Fibroblast of lung (primary cell): ENCODE data around the gene PSME3. TPM values are rescaled to one million over a fixed set of nuclear protein-coding genes. Genes with fewer than 3 reads are reported as not detected.

Source experiments
- DNase-seq, 2 donors: peaks; one replicate each; pipeline versions ENCODE4 v3.0.0 to v3.0.0-alpha.2; 2010; ENCODE audit warnings: low read depth in 2 of 2
- H2AFZ ChIP-seq: 2 replicates; pipeline ENCODE4 v1.5.1; 2012; ENCODE audit warnings: low read length, control low read depth, inconsistent platforms
- H3K27ac ChIP-seq: 2 replicates; pipeline ENCODE4 v1.5.1; 2011; ENCODE audit warnings: low read length, control low read depth; ENCODE audit not compliant: insufficient read depth
- H3K27me3 ChIP-seq: 2 replicates; pipeline ENCODE4 v1.5.1; 2011; ENCODE audit warnings: mild to moderate bottlenecking, low read length; ENCODE audit not compliant: control insufficient read depth, insufficient read depth
- H3K36me3 ChIP-seq: 2 replicates; pipeline ENCODE4 v1.5.1; 2011; ENCODE audit warnings: low read length; ENCODE audit not compliant: control insufficient read depth, insufficient read depth
- H3K4me1 ChIP-seq: 2 replicates; pipeline ENCODE4 v1.5.1; 2011; ENCODE audit warnings: low read length; ENCODE audit not compliant: control insufficient read depth, insufficient read depth; ENCODE audit errors: extremely low read depth
- H3K4me2 ChIP-seq: 2 replicates; pipeline ENCODE4 v1.5.1; 2011; ENCODE audit warnings: low read length, control low read depth; ENCODE audit not compliant: insufficient read depth; ENCODE audit errors: extremely low read depth
- H3K4me3 ChIP-seq, 4 experiments: fragments of 200-600 bp in 1 of 4; sonication (generic) in 1 of 4; replicated peaks in 1 of 4; 2 replicates each; pipeline ENCODE4 v1.5.1; 2011 to 2016; ENCODE audit warnings: low read length in 4 of 4, low read depth in 3 of 4, mild to moderate bottlenecking in 3 of 4, control low read depth in 2 of 4, inconsistent platforms in 1 of 4, mixed read lengths in 1 of 4; ENCODE audit not compliant: insufficient read depth in 1 of 4; ENCODE audit errors: control extremely low read depth in 1 of 4
- H3K79me2 ChIP-seq: 2 replicates; pipeline ENCODE4 v1.5.1; 2012; ENCODE audit warnings: mild to moderate bottlenecking, low read length, inconsistent platforms; ENCODE audit not compliant: control insufficient read depth, insufficient read depth
- H3K9ac ChIP-seq: 2 replicates; pipeline ENCODE4 v1.5.1; 2011; ENCODE audit warnings: mild to moderate bottlenecking, low read length, control low read depth; ENCODE audit not compliant: insufficient read depth
- H3K9me3 ChIP-seq: 2 replicates; pipeline ENCODE4 v1.5.1; 2012; ENCODE audit warnings: low read depth, low read length; ENCODE audit not compliant: control insufficient read depth, insufficient read depth
- H4K20me1 ChIP-seq: 2 replicates; pipeline ENCODE4 v1.5.1; 2011; ENCODE audit warnings: low read length; ENCODE audit not compliant: control insufficient read depth, insufficient read depth; ENCODE audit errors: extremely low read depth
- EZH2 ChIP-seq: IDR thresholded peaks from 2 replicates; pipeline ENCODE4 v1.5.1; 2012; ENCODE audit warnings: low read length, control low read depth, mild to moderate bottlenecking; ENCODE audit errors: missing control alignments
- polyA plus RNA-seq, 2 donors: library from polyadenylated mRNA; depleted of rRNA in 1 of 2; stranded (reverse) in 1 of 2; unstranded in 1 of 2; fragments of >200 nt; gene quantifications; 2 replicates each; pipeline ENCODE4 v1.2.1, GENCODE V29; 2011 to 2012; ENCODE audit warnings: missing spikeins in 1 of 2
- total RNA-seq: library from RNA; depleted of rRNA; stranded (reverse); fragments of >200 nt; gene quantifications from 2 replicates; pipeline ENCODE4 v1.2.1, GENCODE V29; 2014
- TF ChIP-seq, protein P1 (sequence below), 2 donors: IDR thresholded peaks in 1 of 2; conservative IDR thresholded peaks in 1 of 2; 1 replicate in 1 of 2; 2 replicates in 1 of 2; pipeline ENCODE4 v1.5.1; 2011 to 2012; ENCODE audit warnings: low read length in 2 of 2, control low read depth in 1 of 2, inconsistent platforms in 1 of 2, low read depth in 1 of 2, mild to moderate bottlenecking in 1 of 2

PSME3 gene
- total and polyA plus RNA-seq, 2 donors (not counting 1 experiment from before 2014, with no cell fraction given): 50.7 to 133 TPM

DNA sequence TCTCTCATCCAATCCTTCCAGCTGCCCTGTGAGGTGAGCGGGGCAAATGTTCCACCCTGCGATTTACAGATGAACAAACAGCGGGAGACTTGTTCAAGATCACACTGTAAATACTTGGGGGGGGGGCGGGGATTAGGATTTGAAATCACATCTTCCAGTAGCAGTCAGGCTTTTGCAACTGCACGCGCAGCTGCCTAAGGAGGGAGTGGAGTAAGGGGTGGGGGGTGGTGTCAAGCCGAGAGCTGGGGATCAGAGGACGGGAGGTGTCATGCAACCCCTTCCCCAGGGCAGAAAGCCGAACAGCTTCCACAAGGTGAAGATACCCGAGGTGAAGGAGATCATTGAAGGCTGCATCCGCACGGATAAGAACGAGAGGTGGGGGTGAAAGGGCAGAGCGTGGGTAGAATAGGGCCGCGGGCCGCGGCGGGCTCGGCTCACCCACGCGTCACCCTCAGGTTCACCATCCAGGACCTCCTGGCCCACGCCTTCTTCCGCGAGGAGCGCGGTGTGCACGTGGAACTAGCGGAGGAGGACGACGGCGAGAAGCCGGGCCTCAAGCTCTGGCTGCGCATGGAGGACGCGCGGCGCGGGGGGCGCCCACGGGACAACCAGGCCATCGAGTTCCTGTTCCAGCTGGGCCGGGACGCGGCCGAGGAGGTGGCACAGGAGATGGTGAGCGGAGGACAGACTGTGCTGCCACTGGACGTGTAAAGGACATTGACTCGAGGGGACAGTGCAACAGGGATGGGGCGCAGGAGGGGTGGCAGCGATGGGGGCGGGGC is 48.2 kb upstream of the PSME3 start:
- no peak overlapping the region for H3K9ac ChIP-seq
- no peak overlapping the region for H2AFZ ChIP-seq
- no peaks in the 10 kb centered on the region for H3K79me2 ChIP-seq
- H3K9me3 ChIP-seq: no peaks in the 10 kb centered on the region
- H3K4me2 ChIP-seq: no peak overlapping the region
- peaks cover 18% of the 10 kb centered on the region for H3K4me1 ChIP-seq
- TF ChIP-seq, protein P1, sequence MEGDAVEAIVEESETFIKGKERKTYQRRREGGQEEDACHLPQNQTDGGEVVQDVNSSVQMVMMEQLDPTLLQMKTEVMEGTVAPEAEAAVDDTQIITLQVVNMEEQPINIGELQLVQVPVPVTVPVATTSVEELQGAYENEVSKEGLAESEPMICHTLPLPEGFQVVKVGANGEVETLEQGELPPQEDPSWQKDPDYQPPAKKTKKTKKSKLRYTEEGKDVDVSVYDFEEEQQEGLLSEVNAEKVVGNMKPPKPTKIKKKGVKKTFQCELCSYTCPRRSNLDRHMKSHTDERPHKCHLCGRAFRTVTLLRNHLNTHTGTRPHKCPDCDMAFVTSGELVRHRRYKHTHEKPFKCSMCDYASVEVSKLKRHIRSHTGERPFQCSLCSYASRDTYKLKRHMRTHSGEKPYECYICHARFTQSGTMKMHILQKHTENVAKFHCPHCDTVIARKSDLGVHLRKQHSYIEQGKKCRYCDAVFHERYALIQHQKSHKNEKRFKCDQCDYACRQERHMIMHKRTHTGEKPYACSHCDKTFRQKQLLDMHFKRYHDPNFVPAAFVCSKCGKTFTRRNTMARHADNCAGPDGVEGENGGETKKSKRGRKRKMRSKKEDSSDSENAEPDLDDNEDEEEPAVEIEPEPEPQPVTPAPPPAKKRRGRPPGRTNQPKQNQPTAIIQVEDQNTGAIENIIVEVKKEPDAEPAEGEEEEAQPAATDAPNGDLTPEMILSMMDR (conservative IDR thresholded peaks at IDR 0.05 in 1 of 2, IDR thresholded peaks at IDR 0.05 in 1 of 2; ENCODE audit: low read depth in 1 of 2, low read length in 2 of 2): no peak
- TF ChIP-seq EZH2: peak; percentile 52
- H3K27me3 ChIP-seq: peaks cover 10% of the 10 kb centered on the region
- H4K20me1 ChIP-seq: no peaks in the 10 kb centered on the region
- H3K36me3 ChIP-seq: peaks cover 1% of the 10 kb centered on the region
- no peak for DNase-seq
- no peak overlapping the region for H3K27ac ChIP-seq
- H3K4me3 ChIP-seq: no peak overlapping the region

- Histone ChIP-seq H3K4me2 (no peak overlapping the region), H3K79me2 (no peaks in the 10 kb centered on the region), H3K4me1 (peaks cover 9% of the 10 kb centered on the region), H3K27ac (no peak overlapping the region), H3K27me3 (peaks cover 7% of the 10 kb centered on the region), H3K36me3 (peaks cover 1% of the 10 kb centered on the region), H2AFZ (no peak overlapping the region), H4K20me1 (no peaks in the 10 kb centered on the region), H3K9me3 (no peaks in the 10 kb centered on the region), H3K9ac (no peak overlapping the region), H3K4me3 (no peak overlapping the region)
- no peak for TF ChIP-seq EZH2
- TF ChIP-seq, protein P1 (conservative IDR thresholded peaks at IDR 0.05 in 1 of 2, IDR thresholded peaks at IDR 0.05 in 1 of 2; ENCODE audit: low read depth in 1 of 2, low read length in 2 of 2): no peak
- no peak for DNase-seq
Observed at GRCh38 chr17:42787266-42787665, 45.9 kb upstream of the PSME3 start.

DNA sequence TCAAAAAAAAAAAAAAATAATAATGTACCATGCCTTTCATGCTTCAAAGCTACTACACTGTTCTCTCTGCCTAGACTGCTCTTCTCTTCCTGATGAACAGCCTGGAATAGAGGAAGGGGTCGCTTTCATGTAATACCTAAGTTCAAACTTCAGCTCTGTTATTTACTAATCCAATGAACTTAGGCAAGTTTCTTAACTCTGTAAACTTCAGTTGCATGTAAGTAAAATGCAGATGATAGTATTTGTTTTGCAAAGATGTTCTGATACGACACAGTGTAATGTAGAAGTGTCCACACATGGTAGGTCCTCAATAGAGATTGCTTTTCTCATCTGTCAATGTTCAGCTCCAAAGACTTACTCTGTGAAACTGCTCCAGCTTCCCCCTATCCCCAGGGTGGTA is 41.2 kb upstream of the PSME3 start:
- Histone ChIP-seq H3K79me2 (no peaks in the 10 kb centered on the region), H2AFZ (no peak overlapping the region), H3K4me2 (no peak overlapping the region), H3K9me3 (no peaks in the 10 kb centered on the region), H3K27me3 (no peaks in the 10 kb centered on the region), H3K4me3 (no peak overlapping the region), H3K36me3 (peaks cover 5% of the 10 kb centered on the region), H3K4me1 (no peaks in the 10 kb centered on the region), H3K9ac (no peak overlapping the region), H3K27ac (no peak overlapping the region), H4K20me1 (no peaks in the 10 kb centered on the region)
- no peak for TF ChIP-seq EZH2
- no peak for DNase-seq
